Tibial nerve (tissue), 4 donors: ENCODE results near the gene UTP14A. TPM values are rescaled to one million over a fixed set of nuclear protein-coding genes. Genes with fewer than 3 reads are reported as not detected.

Source experiments
- DNase-seq, 2 donors: peaks; one replicate each; pipeline ENCODE4 v3.0.0-alpha.2; 2019; ENCODE audit warnings: low spot score in 2 of 2
- H3K27ac ChIP-seq, 4 donors: fragments of 200-600 bp; sonication (generic) in 3 of 4; one replicate each; pipeline ENCODE4 v1.5.1; 2017 to 2019; ENCODE audit warnings: mild to moderate bottlenecking in 1 of 4
- H3K27me3 ChIP-seq, 2 donors: fragments of 200-600 bp; sonication (generic) in 1 of 2; one replicate each; pipeline versions ENCODE4 v1.5.1 to v1.6.0; 2017 to 2019
- H3K36me3 ChIP-seq, 3 donors: fragments of 200-600 bp; sonication (generic); one replicate each; pipeline ENCODE4 v1.5.1; 2018 to 2019
- H3K4me1 ChIP-seq, 4 donors: fragments of 200-600 bp; sonication (generic) in 3 of 4; one replicate each; pipeline ENCODE4 v1.5.1; 2017 to 2019
- H3K4me3 ChIP-seq, 4 donors: fragments of 200-600 bp; sonication (generic) in 3 of 4; one replicate each; pipeline ENCODE4 v1.5.1; 2017 to 2019; ENCODE audit warnings: mild to moderate bottlenecking in 1 of 4, moderate library complexity in 1 of 4
- H3K9me3 ChIP-seq, 4 donors: fragments of 200-600 bp; sonication (generic) in 3 of 4; one replicate each; pipeline ENCODE4 v1.5.1; 2017 to 2019
- EP300 ChIP-seq, 2 donors: sonication (generic); formaldehyde crosslinking; IDR thresholded peaks; one replicate each; pipeline ENCODE4 v1.6.1; 2017; ENCODE audit warnings: antibody characterized with exemption in 2 of 2, mild to moderate bottlenecking in 1 of 2
- POLR2A ChIP-seq, 2 donors: fragments of 450-650 bp; IDR thresholded peaks; one replicate each; pipeline ENCODE4 v1.6.1; 2017; ENCODE audit warnings: antibody characterized with exemption in 2 of 2, mild to moderate bottlenecking in 2 of 2, moderate library complexity in 2 of 2
- WGBS, 2 donors: methylation state at CpG; one replicate each; pipeline ENCODE4 v1.1.5; 2018; 5-methylcytosine and 5-hydroxymethylcytosine counted together
- total RNA-seq, 4 donors: library from RNA; depleted of rRNA; stranded (reverse); fragments of >200 nt; gene quantifications; one replicate each; pipeline ENCODE4 v1.1.0, GENCODE V29; 2016
- TF ChIP-seq, protein P1 (sequence below), 5 experiments: fragments of 200-600 bp in 3 of 5; fragments of 450-650 bp in 2 of 5; sonication (generic) in 3 of 5; IDR thresholded peaks; one replicate each; pipeline ENCODE4 v1.5.1; 2016 to 2019; ENCODE audit warnings: antibody characterized with exemption in 5 of 5, mild to moderate bottlenecking in 3 of 5, moderate library complexity in 2 of 5

The UTP14A gene
- total RNA-seq, 4 donors from 2014 or later: 14.9 to 27.6 (median 17.7) TPM

DNA sequence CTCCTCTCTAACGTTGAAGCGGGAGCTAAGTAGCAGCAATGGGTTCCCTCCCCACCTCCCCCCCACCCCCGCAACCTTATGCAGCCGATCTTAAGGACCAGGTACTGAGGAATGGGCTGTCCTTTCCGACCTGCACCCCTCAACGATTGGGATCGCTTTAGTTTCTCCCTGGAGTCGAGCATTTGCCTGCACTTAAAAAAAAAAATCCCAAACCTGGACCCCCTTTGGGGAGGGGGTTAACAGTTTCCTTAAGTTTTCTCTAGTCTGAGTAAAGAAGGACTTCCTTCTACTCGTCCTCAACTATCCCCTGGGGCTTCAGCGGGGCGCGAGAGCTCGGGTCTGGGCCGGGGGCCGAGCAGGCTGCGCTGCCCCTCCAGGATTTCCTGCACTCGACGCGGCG is 50.8 kb downstream of the UTP14A start:
- Histone ChIP-seq H3K27me3 (peaks cover 0 to 2% of the 10 kb centered on the region in 2 donors), H3K27ac (peak overlapping the region in 3 of 4 donors; percentile 49 to 80 (median 68)), H3K36me3 (no peaks in the 10 kb centered on the region), H3K4me3 (peak overlapping the region; percentile 26 to 57 (median 35)), H3K9me3 (no peaks in the 10 kb centered on the region), H3K4me1 (peaks cover 0 to 15% (median 0%) of the 10 kb centered on the region in 4 donors)
- WGBS, 2 donors: 10 to 31% methylated on average over 20 of the region's 20 CpGs
- no peak for DNase-seq
- no peak for TF ChIP-seq POLR2A (IDR thresholded peaks at IDR 0.05)
- TF ChIP-seq, protein P1, sequence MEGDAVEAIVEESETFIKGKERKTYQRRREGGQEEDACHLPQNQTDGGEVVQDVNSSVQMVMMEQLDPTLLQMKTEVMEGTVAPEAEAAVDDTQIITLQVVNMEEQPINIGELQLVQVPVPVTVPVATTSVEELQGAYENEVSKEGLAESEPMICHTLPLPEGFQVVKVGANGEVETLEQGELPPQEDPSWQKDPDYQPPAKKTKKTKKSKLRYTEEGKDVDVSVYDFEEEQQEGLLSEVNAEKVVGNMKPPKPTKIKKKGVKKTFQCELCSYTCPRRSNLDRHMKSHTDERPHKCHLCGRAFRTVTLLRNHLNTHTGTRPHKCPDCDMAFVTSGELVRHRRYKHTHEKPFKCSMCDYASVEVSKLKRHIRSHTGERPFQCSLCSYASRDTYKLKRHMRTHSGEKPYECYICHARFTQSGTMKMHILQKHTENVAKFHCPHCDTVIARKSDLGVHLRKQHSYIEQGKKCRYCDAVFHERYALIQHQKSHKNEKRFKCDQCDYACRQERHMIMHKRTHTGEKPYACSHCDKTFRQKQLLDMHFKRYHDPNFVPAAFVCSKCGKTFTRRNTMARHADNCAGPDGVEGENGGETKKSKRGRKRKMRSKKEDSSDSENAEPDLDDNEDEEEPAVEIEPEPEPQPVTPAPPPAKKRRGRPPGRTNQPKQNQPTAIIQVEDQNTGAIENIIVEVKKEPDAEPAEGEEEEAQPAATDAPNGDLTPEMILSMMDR (IDR thresholded peaks at IDR 0.05): no peak
- TF ChIP-seq EP300 (IDR thresholded peaks at IDR 0.05): no peak

DNA sequence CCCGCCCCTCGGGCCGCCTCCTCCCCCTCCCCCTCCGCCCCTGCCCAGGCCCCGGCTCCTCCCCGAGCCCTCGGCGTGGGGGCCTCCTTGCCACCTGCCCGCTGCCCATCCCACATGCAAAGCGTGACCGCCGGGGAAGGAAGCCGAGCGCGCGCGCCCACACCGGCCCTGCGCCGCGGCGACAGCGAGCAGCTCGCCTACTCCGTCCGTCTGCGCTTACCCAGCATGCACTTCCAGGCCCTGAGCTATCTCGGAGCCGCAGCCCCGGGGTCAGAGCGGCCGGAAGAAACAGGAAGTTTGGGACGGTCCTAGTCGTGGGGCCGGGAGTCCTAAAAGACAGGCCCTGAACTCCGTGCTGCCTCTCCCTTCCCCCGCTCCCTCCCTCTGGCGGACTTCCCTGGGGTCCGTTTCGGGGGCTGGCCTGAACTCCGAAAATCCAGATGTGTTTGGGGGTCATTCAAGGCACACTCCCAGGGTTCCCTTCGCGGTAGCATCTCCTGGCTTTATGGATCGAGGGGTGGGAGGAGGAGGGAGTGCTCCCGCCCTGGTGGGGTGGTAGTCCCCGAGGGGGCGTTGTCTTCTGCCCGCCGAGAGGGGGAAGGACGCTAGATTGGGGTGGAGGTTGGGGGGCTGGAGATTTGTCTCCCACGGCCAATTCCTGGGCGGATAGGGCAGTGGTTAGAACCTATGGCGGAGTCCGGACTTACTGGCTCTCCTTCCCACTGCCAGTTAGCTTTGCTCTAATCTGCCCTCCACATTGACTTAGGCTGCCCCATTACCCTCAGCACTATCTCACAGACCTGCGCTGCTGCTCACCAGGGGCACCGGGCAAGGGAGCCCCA is 51.5 kb downstream of the UTP14A start:
- TF ChIP-seq EP300 (IDR thresholded peaks at IDR 0.05) (no peak), POLR2A (IDR thresholded peaks at IDR 0.05) (peak in 1 of 2 donors; percentile 11)
- TF ChIP-seq, protein P1 (IDR thresholded peaks at IDR 0.05): no peak
- Histone ChIP-seq H3K9me3 (no peaks in the 10 kb centered on the region), H3K36me3 (no peaks in the 10 kb centered on the region), H3K4me3 (peak overlapping the region; percentile 26 to 57 (median 35)), H3K4me1 (peaks cover 0 to 12% (median 0%) of the 10 kb centered on the region in 4 donors), H3K27ac (peak overlapping the region in 3 of 4 donors; percentile 49 to 80 (median 68)), H3K27me3 (no peaks in the 10 kb centered on the region)
- 28 to 56% methylated on average over 14 to 39 of the region's 56 CpGs for WGBS, 2 donors
- DNase-seq: peak in 1 of 2 donors; percentile 32

DNA sequence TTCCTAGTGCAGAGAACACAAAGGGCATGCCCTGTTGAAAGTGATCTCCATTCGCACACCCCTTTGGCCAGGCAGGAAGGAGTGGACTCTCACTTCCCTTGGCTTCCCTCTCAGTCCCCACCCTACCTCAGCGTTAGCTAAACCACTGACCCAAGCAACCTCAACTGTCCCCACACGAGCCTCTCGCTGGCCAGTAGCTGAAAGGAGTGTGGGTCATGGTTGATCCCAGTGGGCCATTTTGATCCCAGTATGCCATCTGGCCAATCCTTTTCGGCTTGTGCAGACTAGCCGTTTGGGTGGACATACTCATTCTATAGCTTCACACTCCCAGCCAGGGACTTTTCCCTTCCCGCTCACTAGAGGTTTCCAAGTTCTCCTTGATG is 52.1 kb downstream of the UTP14A start:
- H3K4me3 ChIP-seq: no peak overlapping the region
- peaks cover 0 to 9% (median 0%) of the 10 kb centered on the region in 4 donors for H3K4me1 ChIP-seq
- H3K27me3 ChIP-seq: no peaks in the 10 kb centered on the region
- H3K27ac ChIP-seq: no peak overlapping the region
- no peak for DNase-seq
- H3K36me3 ChIP-seq: no peaks in the 10 kb centered on the region
- WGBS, 2 donors: 69 to 75% methylated on average over 7 of the region's 7 CpGs
- no peaks in the 10 kb centered on the region for H3K9me3 ChIP-seq
- TF ChIP-seq POLR2A (IDR thresholded peaks at IDR 0.05) (no peak), EP300 (IDR thresholded peaks at IDR 0.05) (no peak)
- TF ChIP-seq, protein P1 (IDR thresholded peaks at IDR 0.05): no peak

DNA sequence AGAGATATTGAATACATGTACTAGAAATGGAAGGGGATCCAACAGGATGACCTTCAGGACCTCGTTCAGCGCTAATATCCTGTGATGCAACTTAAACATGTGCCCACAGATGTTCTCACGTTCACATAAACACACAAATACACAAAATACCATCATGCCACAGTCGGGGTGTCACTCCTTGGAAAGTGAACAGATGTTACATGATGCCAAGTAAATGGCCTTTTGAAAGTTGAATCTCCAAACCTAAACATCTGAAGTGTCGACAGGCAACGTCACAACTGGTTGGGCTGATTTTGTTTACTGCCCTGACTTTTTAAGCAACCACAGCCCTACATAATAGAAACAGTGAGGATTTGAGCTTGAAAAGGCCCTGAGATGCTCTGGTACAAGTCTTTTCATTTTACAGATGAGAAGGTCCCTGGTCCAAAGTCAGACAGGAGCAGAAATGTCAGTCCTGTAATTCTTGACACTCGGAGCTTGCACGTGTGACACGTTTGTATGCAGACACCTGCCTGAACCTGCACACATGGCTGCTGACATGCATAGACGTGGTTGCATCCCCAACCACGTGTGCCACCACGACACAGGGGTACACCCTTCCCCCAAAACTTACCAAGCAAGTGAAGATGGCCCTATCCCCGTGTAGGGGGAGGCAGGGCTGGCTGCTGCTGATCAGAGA is 53.0 kb downstream of the UTP14A start:
- H3K36me3 ChIP-seq: no peaks in the 10 kb centered on the region
- no peaks in the 10 kb centered on the region for H3K9me3 ChIP-seq
- 53 to 64% methylated on average over 10 to 13 of the region's 13 CpGs for WGBS, 2 donors
- DNase-seq: no peak
- no peak overlapping the region for H3K4me3 ChIP-seq
- H3K27ac ChIP-seq: no peak overlapping the region
- peaks cover 0 to 6% (median 0%) of the 10 kb centered on the region in 4 donors for H3K4me1 ChIP-seq
- TF ChIP-seq POLR2A (IDR thresholded peaks at IDR 0.05) (no peak), EP300 (IDR thresholded peaks at IDR 0.05) (no peak)
- TF ChIP-seq, protein P1 (IDR thresholded peaks at IDR 0.05): no peak
- no peaks in the 10 kb centered on the region for H3K27me3 ChIP-seq

DNA sequence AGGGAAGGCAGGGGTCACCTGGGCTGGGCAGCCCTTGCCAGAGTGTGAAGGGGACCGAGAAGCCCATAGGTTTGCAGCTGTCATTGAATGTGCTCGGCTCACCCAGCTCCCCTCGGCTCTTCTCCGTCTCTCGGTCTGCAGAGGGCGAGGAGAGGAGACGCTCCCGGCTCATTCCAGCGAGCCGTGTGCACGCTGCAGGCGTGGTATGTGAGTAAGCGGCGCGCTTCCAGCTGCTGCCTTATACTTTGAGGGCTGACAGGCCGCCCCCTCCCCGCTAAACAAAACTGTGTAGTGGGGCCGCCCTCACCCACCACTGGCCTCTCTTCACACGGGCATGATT is 53.5 kb downstream of the UTP14A start:
- no peak for DNase-seq
- WGBS, 2 donors: 35 to 53% methylated on average over 4 to 15 of the region's 19 CpGs
- no peaks in the 10 kb centered on the region for H3K36me3 ChIP-seq

More for the DNA sequence above, 53.5 kb downstream of the UTP14A start:
- no peak overlapping the region for H3K27ac ChIP-seq
- H3K4me3 ChIP-seq: no peak overlapping the region
- no peaks in the 10 kb centered on the region for H3K9me3 ChIP-seq
- H3K4me1 ChIP-seq: peaks cover 0 to 6% (median 0%) of the 10 kb centered on the region in 4 donors
- TF ChIP-seq POLR2A (IDR thresholded peaks at IDR 0.05) (no peak), EP300 (IDR thresholded peaks at IDR 0.05) (no peak)
- TF ChIP-seq, protein P1 (IDR thresholded peaks at IDR 0.05): no peak
- no peaks in the 10 kb centered on the region for H3K27me3 ChIP-seq
